Measurements from ENCODE around the gene PROCR.
"Not testable (repeated sequence)": the region's sequence is repeated elsewhere in the genome, so short reads cannot be mapped to it uniquely, and the experiment has no call there.

The PROCR gene

DNA sequence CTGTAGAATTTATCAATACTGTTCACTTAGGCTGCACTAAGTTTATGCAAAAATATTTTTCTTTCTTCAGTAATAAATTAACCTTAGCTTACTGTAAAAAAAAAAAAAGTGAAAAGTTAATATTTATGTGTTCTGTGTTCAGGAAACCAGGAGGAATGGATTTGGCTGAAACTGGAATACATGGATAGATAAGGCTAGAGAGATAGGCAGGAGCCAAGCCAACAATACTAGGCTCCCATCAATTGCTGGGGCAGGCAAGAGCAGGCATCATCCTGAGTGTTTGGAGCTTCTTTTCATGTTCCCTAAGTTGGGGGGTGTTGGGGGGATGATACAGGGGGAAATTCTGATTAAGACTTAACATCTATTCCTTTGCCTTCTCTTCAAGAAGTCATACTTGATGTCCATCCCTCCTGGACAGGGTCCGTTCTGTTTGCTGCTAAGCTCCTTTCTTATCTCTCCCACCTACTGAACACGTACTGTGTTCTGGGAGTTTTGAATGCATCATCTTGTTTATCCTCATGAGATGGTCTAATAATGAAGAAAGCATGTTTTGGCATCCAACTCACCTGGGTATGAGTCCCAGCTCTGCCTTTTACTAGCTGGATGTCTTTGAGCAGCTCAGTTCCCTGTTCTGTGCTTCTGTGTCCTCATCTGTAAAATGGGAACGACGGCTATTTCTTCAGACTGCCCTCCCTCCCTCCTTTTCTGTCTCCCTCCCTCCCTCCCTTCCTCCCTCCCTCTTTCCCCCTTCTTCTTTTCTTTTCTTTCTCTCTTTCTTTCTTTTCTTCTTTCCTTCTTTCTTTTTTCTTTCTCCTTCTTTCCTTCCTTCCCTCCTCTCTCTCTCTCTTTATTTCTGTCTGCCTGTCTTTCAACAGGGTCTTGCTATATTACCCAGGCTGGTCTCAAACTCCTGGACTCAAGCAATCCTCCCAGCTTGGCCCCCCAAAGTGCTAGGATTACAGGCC is 6.4 kb upstream of the PROCR start:
- no peak for DNase-seq (ENCODE audit: low read depth)

DNA sequence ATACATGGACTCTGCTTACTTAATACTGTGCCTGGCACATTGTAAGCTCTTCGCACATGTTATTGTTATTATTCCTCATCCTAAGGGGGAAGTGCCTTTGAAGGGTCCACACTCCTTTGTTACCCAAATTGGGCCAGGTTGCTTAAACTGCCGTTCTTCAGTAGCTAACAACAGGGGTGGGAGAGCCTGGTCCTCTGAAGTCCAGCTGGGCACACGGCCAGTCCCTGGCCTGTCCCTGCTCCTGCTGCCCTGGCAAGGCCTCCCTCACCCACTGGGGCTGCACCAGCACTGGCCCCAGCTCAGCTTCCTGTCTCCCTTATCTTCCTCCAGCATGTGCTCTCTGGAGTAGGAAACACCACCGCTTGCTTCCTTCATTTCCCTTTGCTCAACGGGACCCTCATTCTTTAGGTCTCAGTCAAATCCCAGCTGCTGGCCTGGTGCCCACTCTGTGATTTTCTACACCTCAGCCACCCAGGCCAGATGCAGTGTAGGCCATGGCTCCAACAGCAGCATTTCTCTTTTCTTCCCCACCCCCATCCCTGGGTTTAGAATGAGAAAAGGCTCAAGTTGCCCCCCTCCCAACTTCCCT is 5.5 kb upstream of the PROCR start:
- DNase-seq (ENCODE audit: low read depth), result no peak

DNA sequence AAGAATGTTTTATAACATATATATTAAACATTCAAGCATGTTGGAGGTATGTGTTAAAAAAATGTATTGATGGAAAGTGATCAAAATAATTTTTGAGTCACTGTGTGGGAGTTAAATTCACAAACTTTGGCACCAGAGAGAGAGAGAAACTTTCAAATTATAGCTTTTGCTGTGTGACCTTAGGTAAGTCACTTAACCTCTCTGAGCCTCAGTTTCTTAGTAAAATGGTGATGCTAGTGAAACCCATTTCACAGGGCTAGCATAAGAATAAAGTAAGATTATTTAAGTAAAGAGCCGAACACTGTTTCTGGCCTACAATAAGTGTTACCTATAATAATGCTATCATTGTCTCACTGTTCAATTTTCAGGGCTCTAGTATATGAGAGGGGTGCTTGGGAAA is 4.1 kb upstream of the PROCR start:
- DNase-seq (ENCODE audit: low read depth), result no peak

DNA sequence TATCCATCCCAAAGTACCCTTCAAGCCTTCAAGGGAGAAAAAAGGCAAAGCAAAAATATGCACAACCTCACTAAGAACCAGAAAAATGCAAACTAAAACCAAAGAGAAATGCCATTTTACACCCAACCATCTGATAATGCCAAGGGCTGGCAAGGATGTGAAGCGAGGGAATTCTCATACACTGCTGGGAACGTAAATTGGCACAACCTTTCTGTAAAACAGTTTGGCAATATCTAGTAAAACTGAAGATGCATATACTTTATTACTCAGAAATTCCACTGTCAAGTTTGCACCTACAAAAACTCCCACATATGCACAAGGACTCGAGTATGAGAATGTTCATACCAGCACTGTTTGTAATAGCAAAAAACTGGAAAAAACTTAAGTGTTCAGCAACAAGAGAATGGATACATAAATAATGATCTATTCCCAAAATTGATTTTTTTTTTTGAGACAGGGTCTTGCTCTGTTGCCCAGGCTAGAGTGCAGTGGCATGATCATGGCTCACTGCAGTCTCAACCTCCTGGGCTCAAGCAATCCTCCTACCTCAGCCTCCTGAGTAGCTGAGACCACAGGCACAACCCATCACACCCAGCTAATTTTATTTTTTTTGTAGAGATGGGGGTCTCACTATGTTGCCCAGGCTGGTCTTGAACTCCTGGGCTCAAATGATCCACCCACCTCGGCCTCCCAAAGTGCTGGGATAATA is 3.0 kb upstream of the PROCR start:
- not testable (repeated sequence) for DNase-seq (ENCODE audit: low read depth)

DNA sequence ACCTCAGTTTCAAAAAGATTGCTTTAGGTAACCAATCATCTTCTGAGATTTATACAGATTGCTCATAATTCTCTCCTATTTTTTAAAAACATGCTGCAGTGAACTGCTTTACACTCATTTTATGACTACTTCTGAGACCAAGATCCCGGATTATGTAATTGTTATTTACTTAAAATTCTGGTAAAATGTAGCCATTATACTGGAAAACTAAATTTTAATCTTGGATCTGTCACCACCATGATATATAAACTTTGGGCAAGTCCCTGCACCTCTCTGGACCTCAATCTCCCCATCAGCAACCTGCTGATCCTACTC is 477 bp upstream of the PROCR start:
- no peak for DNase-seq (ENCODE audit: low read depth)

DNA sequence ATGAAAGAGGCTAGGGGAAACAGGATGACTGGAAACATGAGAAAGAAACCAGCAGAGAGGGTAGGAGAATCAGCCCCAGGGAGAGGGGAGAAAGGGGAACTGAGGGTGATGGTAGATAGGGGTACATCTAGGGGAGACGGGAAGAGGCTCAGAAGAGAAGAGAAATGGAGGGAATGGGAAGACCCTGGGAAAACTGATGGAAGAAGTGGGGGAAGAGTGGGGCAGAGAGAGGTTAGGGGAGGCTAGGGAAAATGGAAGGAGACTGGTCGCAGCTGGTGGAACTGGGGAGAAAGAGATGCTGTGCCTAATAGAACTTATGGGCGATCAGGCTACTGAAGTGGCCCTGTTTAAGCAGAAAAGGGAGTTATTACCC is 548 bp downstream of the PROCR start:
- no peak for DNase-seq (ENCODE audit: low read depth)

DNA sequence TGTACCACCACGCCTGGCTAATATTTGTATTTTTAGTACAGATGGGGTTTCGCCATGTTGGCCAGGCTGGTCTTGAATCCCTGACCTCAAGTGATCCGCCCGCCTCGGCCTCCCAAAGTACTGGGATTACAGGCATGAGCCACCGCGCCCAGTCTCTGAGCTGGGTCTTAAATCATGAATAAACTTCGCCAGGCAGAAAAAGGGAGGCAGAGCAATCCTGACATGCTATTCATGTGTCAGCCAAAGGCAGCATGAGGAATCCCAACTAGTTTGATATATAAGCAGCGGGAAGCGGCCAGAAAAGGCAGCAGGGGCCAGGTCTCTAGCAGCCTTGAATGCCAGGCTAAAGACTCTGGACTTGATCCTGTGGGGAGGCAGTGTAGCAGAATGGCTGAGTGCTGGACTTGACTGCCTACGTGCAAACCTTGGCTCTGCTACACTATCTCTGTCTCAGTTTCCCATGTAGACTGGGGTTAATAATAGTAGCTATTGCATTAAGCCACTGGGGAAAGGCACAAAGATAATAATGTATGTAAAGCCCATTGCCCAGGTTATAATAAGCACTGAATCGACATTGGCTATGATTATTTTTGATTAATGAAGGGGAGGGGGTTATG is 1.8 kb downstream of the PROCR start:
- no peak for DNase-seq (ENCODE audit: low read depth)

DNA sequence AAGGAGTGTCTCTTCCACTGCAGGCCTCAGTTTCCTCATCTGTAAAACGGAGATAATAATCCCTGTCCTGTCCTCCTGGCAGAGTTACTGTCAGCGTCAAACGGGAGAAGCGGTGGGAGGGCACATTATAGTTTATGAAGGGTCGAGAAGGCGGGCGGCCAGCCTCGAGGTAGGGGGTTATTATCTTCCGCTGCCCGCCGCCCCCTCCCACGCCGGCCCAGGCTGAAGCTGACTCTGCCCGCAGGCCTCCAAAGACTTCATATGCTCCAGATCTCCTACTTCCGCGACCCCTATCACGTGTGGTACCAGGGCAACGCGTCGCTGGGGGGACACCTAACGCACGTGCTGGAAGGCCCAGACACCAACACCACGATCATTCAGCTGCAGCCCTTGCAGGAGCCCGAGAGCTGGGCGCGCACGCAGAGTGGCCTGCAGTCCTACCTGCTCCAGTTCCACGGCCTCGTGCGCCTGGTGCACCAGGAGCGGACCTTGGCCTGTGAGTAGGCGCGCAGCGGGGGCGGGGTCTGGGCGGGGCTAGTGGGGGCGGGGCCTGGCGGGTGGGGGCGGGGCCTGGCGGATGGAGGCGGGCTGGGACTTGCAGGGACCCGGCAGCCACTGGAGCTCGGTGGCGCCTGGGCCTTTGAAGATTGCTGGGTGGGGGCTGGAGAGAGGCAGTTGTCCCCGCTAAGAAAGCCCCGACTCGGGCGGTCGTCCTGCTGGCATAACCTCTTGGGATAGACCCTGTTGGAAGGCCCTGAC is 2.8 kb downstream of the PROCR start:
- DNase-seq (ENCODE audit: low read depth), result no peak

DNA sequence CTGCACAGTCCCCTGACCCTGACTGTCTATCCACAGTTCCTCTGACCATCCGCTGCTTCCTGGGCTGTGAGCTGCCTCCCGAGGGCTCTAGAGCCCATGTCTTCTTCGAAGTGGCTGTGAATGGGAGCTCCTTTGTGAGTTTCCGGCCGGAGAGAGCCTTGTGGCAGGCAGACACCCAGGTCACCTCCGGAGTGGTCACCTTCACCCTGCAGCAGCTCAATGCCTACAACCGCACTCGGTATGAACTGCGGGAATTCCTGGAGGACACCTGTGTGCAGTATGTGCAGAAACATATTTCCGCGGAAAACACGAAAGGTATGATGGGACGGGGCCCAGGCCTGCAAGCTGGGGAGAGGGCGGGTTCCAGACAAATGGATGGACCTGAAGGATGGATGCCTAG is 4.3 kb downstream of the PROCR start:
- DNase-seq (ENCODE audit: low read depth), result no peak

DNA sequence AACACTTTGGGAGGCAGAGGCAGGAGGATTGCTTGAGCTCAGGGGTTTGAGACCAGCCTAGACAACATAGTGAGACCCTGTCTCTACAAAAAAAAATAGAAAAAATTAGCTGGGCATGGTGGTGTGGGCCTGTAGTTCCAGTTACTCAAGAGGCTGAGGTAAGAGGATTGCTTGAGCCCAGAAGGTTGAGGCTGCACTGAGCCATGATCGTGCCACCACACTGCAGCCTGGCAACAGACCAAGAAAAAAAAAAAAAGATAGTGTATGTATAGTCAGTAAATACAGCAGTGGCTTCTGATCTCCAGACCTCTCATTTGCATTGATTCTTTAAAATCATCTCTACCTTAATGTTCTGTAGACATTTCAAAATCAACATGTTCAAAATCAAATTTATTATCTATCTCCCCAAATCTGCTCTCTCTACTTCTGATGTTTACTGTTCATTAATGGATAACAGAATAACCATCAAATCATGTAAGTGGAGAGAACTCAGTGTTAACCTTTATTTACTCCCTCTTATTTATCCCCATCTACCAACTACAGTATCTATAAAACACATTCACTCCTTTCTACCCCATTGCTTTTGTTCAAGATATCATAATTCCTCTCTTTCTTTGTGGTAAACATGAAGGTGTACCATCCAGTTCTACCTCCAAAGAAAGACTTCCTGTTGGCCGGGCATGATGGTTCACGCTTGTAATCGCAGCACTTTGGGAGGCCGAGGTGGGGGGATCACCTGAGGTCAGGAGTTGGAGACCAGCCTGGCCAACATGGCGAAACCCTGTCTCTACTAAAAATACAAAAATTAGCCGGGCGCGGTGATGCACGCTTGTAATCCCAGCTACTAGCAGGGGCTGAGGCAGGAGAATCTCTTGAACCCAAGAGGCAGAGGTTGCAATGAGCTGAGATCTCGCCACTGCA is 7.7 kb downstream of the PROCR start:
- DNase-seq (ENCODE audit: low read depth), result no peak

DNA sequence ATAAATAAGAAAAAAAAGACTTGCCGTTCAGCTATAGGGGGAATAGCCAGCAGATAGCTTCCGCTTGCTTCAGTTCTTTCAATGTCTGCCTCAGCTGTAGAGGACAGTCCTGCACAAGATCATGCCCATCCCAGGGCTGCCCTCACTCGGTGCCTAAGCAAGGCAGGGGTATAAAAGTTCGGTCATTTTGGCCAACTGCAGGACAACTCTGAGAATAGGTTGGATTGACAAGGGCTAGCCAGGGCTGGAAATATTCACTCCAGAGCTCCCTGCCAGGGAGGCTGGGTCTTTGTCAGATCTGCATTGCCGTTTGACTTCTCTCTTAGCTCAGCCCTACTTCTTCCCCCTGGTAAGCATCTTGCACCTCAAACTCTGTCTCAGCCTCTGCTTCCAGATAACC is 8.4 kb downstream of the PROCR start:
- no peak for DNase-seq (ENCODE audit: low read depth)

DNA sequence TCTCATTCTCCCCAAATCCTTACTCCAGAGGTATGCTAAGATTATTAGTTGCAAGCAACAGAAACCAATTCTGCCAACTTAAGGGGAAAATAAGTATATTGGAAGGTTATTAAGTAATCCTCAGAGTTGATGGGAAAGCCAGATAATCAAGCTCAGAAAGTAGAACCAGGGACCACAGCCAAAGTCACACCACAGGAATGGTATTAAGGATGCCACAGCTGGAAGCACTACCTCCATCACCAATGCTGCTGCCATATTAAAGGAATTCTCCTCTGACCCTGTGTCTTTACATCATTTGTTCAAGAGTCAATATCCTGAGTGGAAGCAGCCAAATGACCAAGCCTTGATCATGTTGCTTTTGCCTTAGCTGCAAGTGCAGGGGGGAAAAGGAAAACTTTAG is 9.9 kb downstream of the PROCR start:
- no peak for DNase-seq (ENCODE audit: low read depth)

DNA sequence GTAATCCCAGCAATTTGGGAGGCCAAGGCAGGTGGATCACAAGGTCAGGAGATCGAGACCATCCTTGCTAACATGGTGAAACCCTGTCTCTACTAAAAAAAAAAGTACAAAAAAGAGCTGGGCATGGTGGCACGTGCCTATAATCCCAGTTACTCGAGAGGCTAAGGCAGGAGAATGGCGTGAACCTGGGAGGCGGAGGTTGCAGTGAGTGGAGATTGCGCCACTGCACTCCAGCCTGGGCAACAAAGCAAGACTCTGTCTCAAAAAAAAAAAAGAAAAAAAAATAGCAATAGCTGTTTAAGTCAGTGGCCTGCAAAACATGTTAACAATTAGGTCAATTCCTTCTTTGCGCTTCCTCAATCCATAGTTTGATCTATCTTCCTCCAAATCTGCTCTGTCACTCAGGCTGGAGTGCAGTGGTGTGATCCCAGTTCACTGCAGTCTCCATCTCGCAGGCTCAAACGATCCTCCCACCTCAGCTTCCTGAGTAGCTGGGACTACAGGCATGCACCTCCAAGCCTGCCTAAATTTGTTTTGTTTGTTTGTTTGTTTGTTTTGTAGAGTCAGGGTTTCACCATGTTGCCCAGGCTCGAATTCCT is 14.9 kb downstream of the PROCR start:
- DNase-seq (ENCODE audit: low read depth), result not testable (repeated sequence)

DNA sequence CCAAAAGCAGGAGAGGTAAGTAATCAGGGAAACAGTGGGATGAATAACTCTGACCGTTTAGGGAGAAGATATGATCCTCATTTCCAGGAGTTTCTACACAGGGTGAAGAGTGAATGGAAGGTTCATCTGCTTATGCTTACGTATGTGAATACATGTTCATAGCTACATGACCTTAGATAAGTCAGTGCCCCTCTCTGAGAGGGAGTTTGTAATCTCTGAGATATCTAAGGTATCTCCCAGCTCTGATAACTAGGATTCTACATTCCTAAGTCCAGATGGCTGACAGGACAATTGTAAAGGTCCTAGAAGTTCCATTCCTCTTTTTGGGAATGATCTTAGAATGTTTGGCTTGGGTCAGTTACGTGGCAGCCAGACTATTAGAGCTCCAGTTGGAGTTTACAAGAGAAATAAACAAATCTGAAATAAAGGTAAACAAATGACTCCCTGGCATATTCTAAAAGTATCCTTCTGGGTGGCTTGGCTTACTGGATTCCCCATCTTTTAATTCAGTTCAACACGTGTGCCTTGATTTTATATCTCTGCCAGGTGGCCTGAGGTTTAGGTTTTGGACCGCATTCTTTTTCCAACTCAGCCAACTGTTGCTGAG is 15.8 kb downstream of the PROCR start:
- no peak for DNase-seq (ENCODE audit: low read depth)

DNA sequence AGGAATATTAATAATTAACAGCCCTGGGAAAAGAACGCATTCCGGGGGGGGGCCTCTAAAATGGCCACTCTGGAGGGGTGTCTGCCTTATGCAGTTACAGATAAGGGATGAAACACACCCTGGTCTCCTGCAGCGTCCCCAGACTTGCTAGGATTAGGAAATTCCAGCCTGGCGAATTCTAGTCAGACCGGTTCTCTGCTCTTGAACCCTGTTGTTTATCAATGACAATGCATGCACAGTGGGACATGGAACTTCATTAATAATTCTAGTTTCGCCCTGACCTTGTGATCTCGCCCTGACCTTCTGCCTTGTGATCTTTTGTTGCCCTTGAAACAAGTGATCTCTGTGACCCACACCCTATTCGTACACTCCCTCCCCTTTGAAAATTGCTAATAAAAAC is 17.4 kb downstream of the PROCR start:
- not testable (repeated sequence) for DNase-seq (ENCODE audit: low read depth)

DNA sequence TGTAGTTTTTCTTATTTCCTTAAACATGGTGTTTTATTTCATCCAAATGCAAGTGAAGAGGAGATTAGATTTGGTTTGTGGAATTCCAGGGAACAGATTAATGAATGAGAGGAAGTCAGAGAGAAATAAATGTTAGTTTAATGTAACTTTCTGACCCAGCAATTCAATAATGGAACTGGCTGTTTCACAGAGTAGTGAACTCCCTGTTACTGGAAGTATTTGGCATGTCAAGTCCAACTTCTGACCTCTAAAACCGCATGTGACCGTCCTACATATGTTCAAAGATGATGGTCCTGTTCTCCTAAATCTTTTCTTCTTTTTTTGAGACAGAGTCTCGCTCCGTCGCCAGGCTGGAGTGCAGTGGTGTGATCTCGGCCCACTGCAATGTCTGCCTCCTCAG is 18.7 kb downstream of the PROCR start:
- DNase-seq (ENCODE audit: low read depth), result no peak

DNA sequence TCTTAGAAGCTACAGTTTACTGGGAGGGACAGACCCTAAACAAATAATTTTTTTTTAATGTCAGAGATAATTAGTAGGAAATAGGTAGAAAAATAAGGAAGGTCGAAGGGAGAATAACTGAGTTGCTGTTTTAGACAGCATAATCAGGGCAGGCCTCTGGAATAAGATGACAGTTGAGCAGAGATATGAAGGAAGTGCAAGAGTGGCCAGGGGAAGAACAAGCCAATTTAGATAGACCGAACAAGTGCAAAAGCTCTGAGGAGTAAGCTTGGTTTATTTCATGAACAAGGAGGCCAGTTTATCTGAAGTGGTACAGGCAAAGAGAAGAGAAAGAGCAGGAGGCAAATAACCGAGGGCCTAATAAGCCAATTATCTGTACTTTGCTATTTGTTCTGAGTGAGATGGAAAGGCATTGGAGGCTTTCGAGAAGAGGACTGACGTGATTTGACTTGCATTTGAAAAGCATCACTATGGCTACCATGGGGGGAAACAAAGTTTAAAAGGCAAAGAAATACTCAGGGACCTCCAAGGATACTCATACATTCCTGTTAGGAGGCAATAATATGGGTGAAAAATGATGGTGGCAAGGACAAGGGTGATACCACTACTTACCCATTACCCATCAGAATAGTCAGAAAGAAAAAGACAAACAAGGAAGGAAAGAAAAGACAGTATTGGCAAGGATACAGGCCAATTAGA is 19.7 kb downstream of the PROCR start:
- no peak for DNase-seq (ENCODE audit: low read depth)

DNA sequence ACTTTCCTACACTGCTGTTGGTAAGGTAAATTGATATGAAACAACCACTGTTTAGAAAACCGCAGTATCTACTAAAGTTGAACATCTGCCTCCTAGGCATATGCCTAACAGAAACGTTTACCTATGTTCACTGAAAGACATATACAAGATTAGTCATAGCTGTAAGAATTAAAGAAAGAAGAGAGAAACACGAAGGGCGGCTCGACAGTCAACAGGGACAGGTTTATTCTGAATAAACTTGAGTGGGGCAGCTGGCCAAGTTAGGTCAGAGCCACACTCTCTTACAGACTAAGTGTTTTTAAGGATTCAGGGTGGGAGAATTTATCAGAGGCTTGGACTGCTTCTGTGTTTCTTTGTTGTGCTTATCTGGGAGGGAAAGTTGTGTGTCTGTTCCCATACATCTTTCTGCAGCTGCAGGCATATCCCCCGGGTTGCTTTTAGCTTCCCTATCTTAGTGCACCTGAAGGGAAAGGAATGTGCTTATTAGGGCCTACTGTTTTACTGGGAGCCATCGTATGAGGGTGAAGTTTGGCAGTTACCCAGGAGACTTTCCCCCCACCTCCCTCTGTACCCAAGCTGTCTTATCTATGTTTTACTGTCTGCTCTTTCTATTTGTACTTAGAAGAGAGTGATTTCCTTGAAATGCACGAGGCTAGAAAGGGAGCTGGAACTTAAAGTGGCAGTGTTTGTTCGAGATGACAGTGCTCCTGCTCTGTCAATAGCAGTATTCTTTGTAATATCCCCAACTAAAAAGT is 20.4 kb downstream of the PROCR start:
- DNase-seq (ENCODE audit: low read depth), result no peak
